Germinal center (tissue), 1 donor: ENCODE measurements around the gene ASB8.
A peak's percentile ranks its signal among the peaks of the same experiment; 100 is the strongest.

ENCODE experiments used
- DNase-seq: peaks from one replicate; pipeline ENCODE4 v3.0.0; 2012; ENCODE audit warnings: mixed read lengths, low spot score

The ASB8 gene

GRCh38 chr12:48105867-48106680 lies 51.2 kb downstream of the ASB8 start, which contains the start of gene SENP1:
TSS of gene SENP1 (minus strand) at chr12:48106079. CDS start at chr12:48101472, 4,607 bp downstream.
- DNase-seq = peak; percentile 83

- DNase-seq = peak; percentile 56
These were observed 51.9 kb downstream of the ASB8 start for GRCh38 chr12:48105321-48105866.

- no peak for DNase-seq
These were observed 52.8 kb downstream of the ASB8 start for GRCh38 chr12:48104531-48104930.
